ENCODE measurements around the gene LPCAT2.
"Not testable (repeated sequence)": the region's sequence is repeated elsewhere in the genome, so short reads cannot be mapped to it uniquely, and the experiment has no call there.

The LPCAT2 gene

DNA sequence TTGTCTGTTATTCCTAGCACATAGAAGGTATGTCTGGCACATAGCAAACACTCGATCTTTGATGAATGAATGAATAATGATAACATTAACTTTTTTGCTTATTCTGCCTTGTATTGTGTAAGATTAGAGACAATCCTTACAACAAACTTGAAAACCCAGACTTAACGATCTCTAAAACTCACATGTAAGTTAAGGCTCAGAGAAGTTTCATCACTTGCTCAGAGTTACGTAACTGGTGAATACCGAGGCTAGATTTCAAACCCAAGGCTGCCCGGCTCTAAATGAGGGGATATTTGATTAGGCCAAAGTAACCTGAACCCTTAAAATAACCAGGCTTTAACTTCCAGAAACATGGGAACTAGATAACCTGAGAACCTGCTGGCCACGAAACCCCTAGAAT lies 79.9 kb downstream of the LPCAT2 start:
- no peak for TF ChIP-seq FOXA1 (IDR thresholded peaks at IDR 0.05)

DNA sequence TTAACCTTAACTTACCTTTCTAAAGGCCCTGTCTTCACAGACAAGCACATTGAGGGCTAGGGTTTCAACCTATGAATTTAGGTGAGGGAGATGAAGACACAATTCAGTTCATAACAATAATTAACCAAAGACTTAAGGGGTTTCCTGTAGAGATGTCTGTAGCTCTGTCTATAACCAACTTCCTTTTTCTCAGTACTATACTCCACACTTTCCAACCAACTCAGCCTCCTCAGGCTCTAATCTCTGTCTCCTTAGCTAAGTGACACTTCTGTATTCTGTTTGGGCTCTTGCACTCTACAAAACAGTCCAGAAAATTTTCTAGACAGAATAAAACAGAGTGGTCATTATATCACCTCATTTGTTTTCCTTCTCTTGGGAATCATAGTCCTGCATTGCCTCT lies 83.4 kb downstream of the LPCAT2 start:
- TF ChIP-seq FOXK2 (IDR thresholded peaks at IDR 0.05) (no peak), ZNF384 (IDR thresholded peaks at IDR 0.05) (no peak), SP1 (IDR thresholded peaks at IDR 0.05) (no peak), L3MBTL2 (conservative IDR thresholded peaks at IDR 0.05) (no peak), TARDBP (IDR thresholded peaks at IDR 0.05) (no peak), FOXM1 (IDR thresholded peaks at IDR 0.05; ENCODE audit: borderline replicate concordance) (no peak), NFRKB (IDR thresholded peaks at IDR 0.05) (no peak), HDGF (IDR thresholded peaks at IDR 0.05; ENCODE audit: borderline replicate concordance) (no peak), CTBP1 (IDR thresholded peaks at IDR 0.05; ENCODE audit: borderline replicate concordance) (no peak), BHLHE40 (IDR thresholded peaks at IDR 0.05; ENCODE audit: borderline replicate concordance) (no peak), ELF4 (IDR thresholded peaks at IDR 0.05) (no peak), ARNT (IDR thresholded peaks at IDR 0.05) (no peak), FOXA1 (IDR thresholded peaks at IDR 0.05) (no peak)
- TF ChIP-seq, protein P1, sequence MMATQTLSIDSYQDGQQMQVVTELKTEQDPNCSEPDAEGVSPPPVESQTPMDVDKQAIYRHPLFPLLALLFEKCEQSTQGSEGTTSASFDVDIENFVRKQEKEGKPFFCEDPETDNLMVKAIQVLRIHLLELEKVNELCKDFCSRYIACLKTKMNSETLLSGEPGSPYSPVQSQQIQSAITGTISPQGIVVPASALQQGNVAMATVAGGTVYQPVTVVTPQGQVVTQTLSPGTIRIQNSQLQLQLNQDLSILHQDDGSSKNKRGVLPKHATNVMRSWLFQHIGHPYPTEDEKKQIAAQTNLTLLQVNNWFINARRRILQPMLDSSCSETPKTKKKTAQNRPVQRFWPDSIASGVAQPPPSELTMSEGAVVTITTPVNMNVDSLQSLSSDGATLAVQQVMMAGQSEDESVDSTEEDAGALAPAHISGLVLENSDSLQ (IDR thresholded peaks at IDR 0.05), result no peak
- POLR2A ChIA-PET, result interaction anchor here (0.8 kb wide), 1 partner anchor 148 kb away, joined by 3 read pairs; no protein-coding TSS in a partner anchor
- DNase-seq (ENCODE audit: extremely low spot score), result no peak
- CTCF ChIA-PET, result no interaction called here

More for the DNA sequence above, 79.9 kb downstream of the LPCAT2 start:
- ChIA-PET POLR2A (no interaction called here), CTCF (interaction anchor here (0.6 kb wide), 1 partner anchor 76 kb away, joined by 3 read pairs; no protein-coding TSS in a partner anchor)
- DNase-seq (ENCODE audit: extremely low spot score), result no peak

DNA sequence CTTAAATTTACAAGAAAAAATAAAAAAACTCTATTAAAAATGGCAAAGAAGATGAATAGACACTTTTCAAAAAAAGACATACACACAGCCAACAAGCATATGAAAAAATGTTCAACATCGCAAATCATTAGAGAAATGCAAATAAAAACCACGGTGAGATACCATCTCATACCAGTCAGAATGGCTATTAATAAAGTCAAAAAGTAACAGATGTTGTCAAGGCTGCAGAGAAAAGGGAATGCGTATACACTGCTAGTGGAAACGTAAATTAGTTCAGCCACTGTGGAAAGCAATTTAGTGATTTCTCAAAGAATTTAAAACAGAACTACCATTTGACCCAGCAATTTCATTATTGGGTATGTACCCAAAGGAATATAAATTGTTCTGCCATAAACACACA lies 89.1 kb downstream of the LPCAT2 start:
- ChIA-PET CTCF (no interaction called here), POLR2A (no interaction called here)
- no peak for TF ChIP-seq CTBP1 (IDR thresholded peaks at IDR 0.05; ENCODE audit: borderline replicate concordance)
- DNase-seq (ENCODE audit: extremely low spot score), result no peak

DNA sequence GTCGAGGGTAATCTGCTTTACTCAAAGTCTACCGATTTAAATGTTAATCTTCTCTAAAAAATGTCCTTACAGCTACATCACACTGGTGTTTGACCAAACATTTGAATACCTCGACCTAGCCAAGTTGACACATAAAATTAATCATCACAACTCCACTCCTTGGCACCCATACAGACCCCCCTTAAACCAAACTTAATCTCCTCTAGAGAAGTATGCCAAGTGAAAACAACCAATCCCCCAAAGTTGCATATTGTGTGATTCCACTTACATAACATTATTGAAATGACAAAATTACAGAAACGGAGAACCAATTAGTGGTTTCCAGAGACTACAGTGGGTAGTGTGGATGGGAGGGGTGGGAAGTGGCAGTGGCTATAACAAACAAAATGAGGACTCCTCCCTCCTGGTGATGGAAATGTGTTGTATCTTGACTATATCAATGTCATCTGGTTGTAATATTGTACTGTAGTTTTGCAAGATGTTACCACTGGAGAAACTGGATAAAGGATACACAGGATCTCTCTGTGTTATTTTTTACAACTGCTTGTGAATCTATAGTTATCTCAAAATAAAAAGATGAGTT lies 97.0 kb downstream of the LPCAT2 start:
- TF ChIP-seq ZNF384 (IDR thresholded peaks at IDR 0.05), result no peak
- no peak for TF ChIP-seq ELF4 (IDR thresholded peaks at IDR 0.05)
- no peak for TF ChIP-seq CTBP1 (IDR thresholded peaks at IDR 0.05; ENCODE audit: borderline replicate concordance)
- no peak for TF ChIP-seq FOXK2 (IDR thresholded peaks at IDR 0.05)
- TF ChIP-seq, protein P1 (IDR thresholded peaks at IDR 0.05), result no peak
- no peak for TF ChIP-seq TARDBP (IDR thresholded peaks at IDR 0.05)
- no peak for TF ChIP-seq FOXA1 (IDR thresholded peaks at IDR 0.05)
- TF ChIP-seq HDGF (IDR thresholded peaks at IDR 0.05; ENCODE audit: borderline replicate concordance), result no peak
- no peak for TF ChIP-seq FOXM1 (IDR thresholded peaks at IDR 0.05; ENCODE audit: borderline replicate concordance)
- TF ChIP-seq SP1 (IDR thresholded peaks at IDR 0.05), result no peak
- CTCF ChIA-PET, result no interaction called here
- POLR2A ChIA-PET, result no interaction called here
- no peak for DNase-seq (ENCODE audit: extremely low spot score)

DNA sequence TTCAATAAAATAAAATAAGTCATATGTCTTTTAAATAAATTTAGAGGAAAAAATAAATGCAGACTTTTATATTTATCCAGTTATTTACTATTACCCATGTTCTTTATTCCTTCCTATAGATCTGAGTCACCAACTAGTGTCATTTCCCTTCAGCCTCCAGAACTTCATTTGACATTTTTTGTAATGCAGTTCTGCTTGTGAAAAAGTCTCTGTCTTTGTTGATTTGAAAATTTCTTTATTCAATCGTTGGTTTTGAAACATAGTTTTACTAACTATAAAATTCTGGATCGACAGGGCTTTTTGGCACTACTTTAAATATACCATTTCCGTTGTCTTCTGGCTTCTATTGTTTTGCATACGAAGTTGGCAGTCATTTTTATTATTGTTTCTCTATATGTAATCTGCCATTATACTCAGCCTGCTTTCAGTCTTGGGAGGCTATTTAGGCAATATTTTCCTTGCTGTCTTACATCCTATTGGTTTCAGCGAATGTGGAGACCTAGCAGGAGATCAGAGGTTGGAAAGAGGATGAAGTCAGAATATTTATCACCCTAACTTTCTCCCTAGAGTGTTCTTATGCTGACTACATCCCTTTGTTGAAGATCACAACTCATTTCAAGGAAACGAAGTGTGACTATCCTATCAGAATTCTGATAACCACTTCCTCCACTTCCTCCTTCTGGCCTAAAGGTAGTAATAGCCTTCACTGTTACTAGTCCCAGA lies 104.9 kb downstream of the LPCAT2 start:
- DNase-seq (ENCODE audit: extremely low spot score), result no peak
- ChIA-PET POLR2A (no interaction called here), CTCF (no interaction called here)
- no peak for TF ChIP-seq NFRKB (IDR thresholded peaks at IDR 0.05)
- no peak for TF ChIP-seq BHLHE40 (IDR thresholded peaks at IDR 0.05; ENCODE audit: borderline replicate concordance)
- no peak for TF ChIP-seq SUZ12 (IDR thresholded peaks at IDR 0.05)
- TF ChIP-seq ARNT (IDR thresholded peaks at IDR 0.05), result no peak

DNA sequence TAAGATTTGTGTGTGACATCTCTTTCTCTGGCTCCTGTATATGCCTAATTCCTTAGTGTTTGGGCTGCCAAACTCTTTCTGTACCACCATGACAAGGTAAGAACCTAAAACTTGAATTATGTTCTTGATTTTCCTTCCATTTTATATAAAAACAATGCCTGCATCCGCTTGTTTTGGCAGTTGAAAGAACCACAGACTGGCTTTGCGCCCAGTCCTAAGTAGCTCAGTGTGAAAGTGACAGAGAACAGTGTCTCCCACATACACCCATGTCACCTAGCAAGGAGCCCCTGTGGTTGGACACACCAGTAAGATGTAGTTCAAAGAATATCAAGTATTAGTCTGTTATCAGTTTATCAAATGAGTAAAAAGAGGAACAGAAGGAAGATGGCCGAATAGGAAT lies 106.2 kb downstream of the LPCAT2 start:
- ChIA-PET CTCF (no interaction called here), POLR2A (no interaction called here)
- TF ChIP-seq HDGF (IDR thresholded peaks at IDR 0.05; ENCODE audit: borderline replicate concordance) (no peak), CTBP1 (IDR thresholded peaks at IDR 0.05; ENCODE audit: borderline replicate concordance) (no peak), SP1 (IDR thresholded peaks at IDR 0.05) (no peak), ELF4 (IDR thresholded peaks at IDR 0.05) (no peak), ARNT (IDR thresholded peaks at IDR 0.05) (no peak), TARDBP (IDR thresholded peaks at IDR 0.05) (no peak), FOXM1 (IDR thresholded peaks at IDR 0.05; ENCODE audit: borderline replicate concordance) (no peak), LEF1 (IDR thresholded peaks at IDR 0.05; ENCODE audit: borderline replicate concordance) (no peak), FOXA1 (IDR thresholded peaks at IDR 0.05) (no peak), SUZ12 (IDR thresholded peaks at IDR 0.05) (no peak)
- no peak for DNase-seq (ENCODE audit: extremely low spot score)

DNA sequence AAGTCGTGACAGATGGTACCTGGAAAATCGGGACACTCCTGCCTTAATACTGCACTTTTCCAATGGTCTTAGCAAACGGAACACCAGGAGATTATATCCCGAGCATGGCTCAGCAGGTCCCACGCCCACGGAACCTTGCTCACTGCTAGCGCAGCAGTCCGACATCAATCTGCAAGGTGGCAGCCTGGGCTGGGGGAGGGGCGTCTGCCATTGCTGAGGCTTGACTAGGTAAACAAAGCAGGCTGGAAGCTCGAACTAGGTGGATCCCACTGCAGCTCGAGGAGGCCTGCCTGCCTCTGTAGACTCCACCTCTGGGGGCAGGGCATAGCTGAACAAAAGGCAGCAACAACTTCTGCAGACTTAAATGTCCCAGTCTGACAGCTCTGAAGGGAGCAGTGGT lies 106.8 kb downstream of the LPCAT2 start:
- POLR2A ChIA-PET; DNase-seq (ENCODE audit: extremely low spot score); CTCF ChIA-PET: not testable (repeated sequence)

DNA sequence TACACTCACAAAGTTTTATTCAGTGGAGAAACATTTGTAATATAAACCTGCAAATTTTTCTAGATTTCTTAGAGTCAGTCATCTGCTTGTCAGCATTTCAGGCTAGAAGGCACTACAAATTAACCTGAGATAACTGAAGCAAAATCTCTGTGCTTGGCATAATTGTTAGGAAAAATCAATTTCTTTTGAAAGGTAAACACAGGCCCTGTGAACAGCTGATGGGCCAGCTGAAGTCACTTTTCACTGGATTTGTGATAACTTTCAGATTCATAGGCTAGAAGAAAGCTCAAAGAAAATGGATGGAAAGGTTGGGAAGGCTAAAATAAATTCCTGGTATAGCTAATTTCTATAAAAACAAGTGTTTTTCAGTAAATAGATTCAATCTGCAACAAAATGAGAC lies 112.9 kb downstream of the LPCAT2 start:
- CTCF ChIA-PET, result interaction anchor here (1.4 kb wide), 1 partner anchor 157 kb away, joined by 5 read pairs; no protein-coding TSS in a partner anchor

More for the DNA sequence above, 112.9 kb downstream of the LPCAT2 start:
- TF ChIP-seq FOXM1 (IDR thresholded peaks at IDR 0.05; ENCODE audit: borderline replicate concordance) (no peak), BHLHE40 (IDR thresholded peaks at IDR 0.05; ENCODE audit: borderline replicate concordance) (no peak), NFRKB (IDR thresholded peaks at IDR 0.05) (no peak), L3MBTL2 (conservative IDR thresholded peaks at IDR 0.05) (no peak), SP1 (IDR thresholded peaks at IDR 0.05) (no peak), ELF4 (IDR thresholded peaks at IDR 0.05) (no peak), ARNT (IDR thresholded peaks at IDR 0.05) (no peak), CTBP1 (IDR thresholded peaks at IDR 0.05; ENCODE audit: borderline replicate concordance) (no peak), FOXK2 (IDR thresholded peaks at IDR 0.05) (no peak), HDGF (IDR thresholded peaks at IDR 0.05; ENCODE audit: borderline replicate concordance) (no peak), TARDBP (IDR thresholded peaks at IDR 0.05) (no peak), SUZ12 (IDR thresholded peaks at IDR 0.05) (no peak), ZNF384 (IDR thresholded peaks at IDR 0.05) (no peak), FOXA1 (IDR thresholded peaks at IDR 0.05) (no peak), LEF1 (IDR thresholded peaks at IDR 0.05; ENCODE audit: borderline replicate concordance) (no peak)
- TF ChIP-seq, protein P1 (IDR thresholded peaks at IDR 0.05), result no peak
- DNase-seq (ENCODE audit: extremely low spot score), result no peak
- POLR2A ChIA-PET, result no interaction called here
